Chondrocyte (in vitro differentiated cells): ENCODE results near the gene PUS3. TPM values are rescaled to one million over a fixed set of nuclear protein-coding genes. Genes with fewer than 3 reads are reported as not detected.

Experiments
- DNase-seq: peaks from one replicate; pipeline ENCODE4 v3.0.0; 2021; ENCODE audit warnings: mixed read lengths, low spot score
- H3K27ac Mint-ChIP-seq: one replicate; pipeline ENCODE4 v1.8.0; 2021; ENCODE audit warnings: mild to moderate bottlenecking, moderate library complexity, mixed read lengths; ENCODE audit not compliant: unreplicated experiment
- H3K27me3 Mint-ChIP-seq: 2 replicates; pipeline ENCODE4 v1.8.0; 2021; ENCODE audit warnings: low read depth, mixed read lengths
- H3K36me3 Mint-ChIP-seq: 2 replicates; pipeline ENCODE4 v1.8.0; 2021; ENCODE audit warnings: low read depth, mixed read lengths
- H3K4me1 Mint-ChIP-seq: 2 replicates; pipeline ENCODE4 v1.8.0; 2021; ENCODE audit warnings: low read depth, mild to moderate bottlenecking, mixed read lengths
- H3K4me3 Mint-ChIP-seq: one replicate; pipeline ENCODE4 v1.8.0; 2021; ENCODE audit warnings: mild to moderate bottlenecking, moderate library complexity, mixed read lengths; ENCODE audit not compliant: unreplicated experiment
- H3K9me3 Mint-ChIP-seq: 2 replicates; pipeline ENCODE4 v1.8.0; 2021; ENCODE audit warnings: low read depth, mixed read lengths
- total RNA-seq: library from RNA; stranded (reverse); gene quantifications from 3 replicates; pipeline ENCODE4 v1.2.1, GENCODE V29; 2021
- TF ChIP-seq, protein P1 (sequence below): fragments of 200-600 bp; sonication (generic); IDR thresholded peaks from 2 replicates; pipeline ENCODE4 v1.5.0; 2021; ENCODE audit warnings: antibody characterized with exemption, mild to moderate bottlenecking, moderate library complexity

The PUS3 gene
- total RNA-seq, 1 donor from 2014 or later: 10.0 TPM

GRCh38 chr11:125940145-125940544, 37.1 kb upstream of the PUS3 start:
- peaks cover 4% of the 10 kb centered on the region for H3K4me1 Mint-ChIP-seq
- no peak overlapping the region for H3K27ac Mint-ChIP-seq
- H3K9me3 Mint-ChIP-seq: no peaks in the 10 kb centered on the region
- TF ChIP-seq, protein P1, sequence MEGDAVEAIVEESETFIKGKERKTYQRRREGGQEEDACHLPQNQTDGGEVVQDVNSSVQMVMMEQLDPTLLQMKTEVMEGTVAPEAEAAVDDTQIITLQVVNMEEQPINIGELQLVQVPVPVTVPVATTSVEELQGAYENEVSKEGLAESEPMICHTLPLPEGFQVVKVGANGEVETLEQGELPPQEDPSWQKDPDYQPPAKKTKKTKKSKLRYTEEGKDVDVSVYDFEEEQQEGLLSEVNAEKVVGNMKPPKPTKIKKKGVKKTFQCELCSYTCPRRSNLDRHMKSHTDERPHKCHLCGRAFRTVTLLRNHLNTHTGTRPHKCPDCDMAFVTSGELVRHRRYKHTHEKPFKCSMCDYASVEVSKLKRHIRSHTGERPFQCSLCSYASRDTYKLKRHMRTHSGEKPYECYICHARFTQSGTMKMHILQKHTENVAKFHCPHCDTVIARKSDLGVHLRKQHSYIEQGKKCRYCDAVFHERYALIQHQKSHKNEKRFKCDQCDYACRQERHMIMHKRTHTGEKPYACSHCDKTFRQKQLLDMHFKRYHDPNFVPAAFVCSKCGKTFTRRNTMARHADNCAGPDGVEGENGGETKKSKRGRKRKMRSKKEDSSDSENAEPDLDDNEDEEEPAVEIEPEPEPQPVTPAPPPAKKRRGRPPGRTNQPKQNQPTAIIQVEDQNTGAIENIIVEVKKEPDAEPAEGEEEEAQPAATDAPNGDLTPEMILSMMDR: no peak
- DNase-seq: no peak
- peaks cover 12% of the 10 kb centered on the region for H3K27me3 Mint-ChIP-seq
- H3K4me3 Mint-ChIP-seq: no peak overlapping the region
- no peaks in the 10 kb centered on the region for H3K36me3 Mint-ChIP-seq

- H3K9me3 Mint-ChIP-seq: no peaks in the 10 kb centered on the region
- no peak for DNase-seq
- H3K27me3 Mint-ChIP-seq: peaks cover 8% of the 10 kb centered on the region
- H3K4me3 Mint-ChIP-seq: no peak overlapping the region
- peaks cover 4% of the 10 kb centered on the region for H3K4me1 Mint-ChIP-seq
- TF ChIP-seq, protein P1: no peak
- no peaks in the 10 kb centered on the region for H3K36me3 Mint-ChIP-seq
- no peak overlapping the region for H3K27ac Mint-ChIP-seq
Measured at GRCh38 chr11:125939081-125939521, 36.1 kb upstream of the PUS3 start.

DNA sequence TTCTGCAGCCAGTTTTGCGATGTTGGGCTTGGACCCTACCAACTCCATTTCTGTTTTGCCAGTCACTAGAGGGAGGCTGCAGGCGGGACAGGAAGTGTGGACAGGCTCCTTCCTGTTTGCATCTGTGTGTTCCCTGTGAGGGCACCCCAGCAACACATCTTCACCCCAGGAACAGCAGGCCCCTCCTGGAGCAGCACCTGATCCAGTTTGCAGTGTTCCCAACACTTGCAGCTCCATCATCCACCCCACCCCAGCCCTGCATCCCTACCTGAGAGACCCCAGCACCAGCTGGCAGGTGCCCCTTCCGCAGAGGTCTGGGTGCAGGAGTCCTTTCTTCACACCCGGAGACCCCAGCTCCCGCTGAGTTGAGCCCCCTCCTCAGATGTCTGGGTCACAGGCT, 35.4 kb upstream of the PUS3 start:
- H3K27ac Mint-ChIP-seq: no peak overlapping the region
- H3K4me1 Mint-ChIP-seq: peaks cover 4% of the 10 kb centered on the region
- no peaks in the 10 kb centered on the region for H3K9me3 Mint-ChIP-seq
- peaks cover 5% of the 10 kb centered on the region for H3K27me3 Mint-ChIP-seq
- TF ChIP-seq, protein P1: no peak
- no peak overlapping the region for H3K4me3 Mint-ChIP-seq
- no peaks in the 10 kb centered on the region for H3K36me3 Mint-ChIP-seq
- no peak for DNase-seq

DNA sequence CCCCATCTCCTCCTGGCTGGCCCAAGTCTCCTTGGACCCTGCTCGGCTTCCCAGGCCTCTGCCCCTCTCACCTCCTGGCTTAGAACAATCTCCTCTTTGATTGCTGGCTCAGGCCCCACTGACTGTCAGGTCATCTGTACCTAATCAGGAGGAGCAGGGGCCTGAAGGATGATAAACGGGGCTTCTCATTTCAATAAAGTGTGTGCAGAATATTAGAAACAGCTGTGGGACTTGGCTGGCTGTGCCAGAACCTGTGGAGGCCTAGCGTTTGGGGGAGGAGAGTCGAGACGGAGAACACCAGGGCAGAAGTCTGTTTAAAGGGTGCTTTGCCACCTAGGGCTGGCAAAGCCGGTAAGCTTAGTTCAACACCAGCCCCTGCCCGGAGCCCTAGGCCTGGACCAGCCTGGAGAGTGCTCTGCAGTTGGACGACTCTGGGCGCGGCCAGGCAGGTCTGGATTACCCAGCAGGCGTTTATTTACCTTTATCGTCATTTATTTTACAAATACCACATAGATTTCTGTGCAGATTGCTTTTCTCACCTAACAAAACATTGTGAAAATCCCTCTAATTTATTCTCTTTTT, 32.7 kb upstream of the PUS3 start:
- no peaks in the 10 kb centered on the region for H3K4me1 Mint-ChIP-seq

GRCh38 chr11:125935056-125935455, 32.0 kb upstream of the PUS3 start:
- Mint-ChIP-seq H3K4me3 (no peak overlapping the region), H3K27me3 (peaks cover 3% of the 10 kb centered on the region), H3K9me3 (no peaks in the 10 kb centered on the region), H3K4me1 (no peaks in the 10 kb centered on the region), H3K36me3 (no peaks in the 10 kb centered on the region), H3K27ac (no peak overlapping the region)
- TF ChIP-seq, protein P1: peak; percentile 53
- no peak for DNase-seq

More for the DNA sequence above, 32.7 kb upstream of the PUS3 start:
- TF ChIP-seq, protein P1: no peak
- Mint-ChIP-seq H3K9me3 (no peaks in the 10 kb centered on the region), H3K36me3 (no peaks in the 10 kb centered on the region), H3K27ac (no peak overlapping the region), H3K4me3 (no peak overlapping the region), H3K27me3 (peaks cover 3% of the 10 kb centered on the region)
- no peak for DNase-seq
